Measurements from ENCODE around the gene SCN4B. TPM values are rescaled to one million over a fixed set of nuclear protein-coding genes. Genes with fewer than 3 reads are reported as not detected.

The SCN4B gene
- total and polyA plus RNA-seq, 4 donors = 0.05 to 0.67 (median 0.42) TPM; not detected in 1

GRCh38 chr11:118170231-118170630, 17.6 kb upstream of the SCN4B start:
- H3K4me3 ChIP-seq (ENCODE audit: low read depth in 1 of 3, low read length in 3 of 3) = no peak overlapping the region
- H3K27me3 ChIP-seq (ENCODE audit: control insufficient read depth in 4 of 4, insufficient read depth in 4 of 4, low read length in 3 of 4) = no peaks in the 10 kb centered on the region
- H3K9ac ChIP-seq (ENCODE audit: low read depth in 1 of 2, low read length in 2 of 2) = no peak overlapping the region
- H3K27ac ChIP-seq (ENCODE audit: low read depth in 1 of 2, low read length in 2 of 2) = no peak overlapping the region
- 82% methylated on average over 9 of the region's 9 CpGs for WGBS
- H3K9me3 ChIP-seq (ENCODE audit: control insufficient read depth in 4 of 4, low read length in 3 of 4) = no peaks in the 10 kb centered on the region
- TF ChIP-seq SP1 (IDR thresholded peaks at IDR 0.05) (no peak), NR2F2 (IDR thresholded peaks at IDR 0.05) (no peak), ZBTB33 (IDR thresholded peaks at IDR 0.05) (no peak), GABPA (IDR thresholded peaks at IDR 0.05 in 1 of 2, conservative IDR thresholded peaks at IDR 0.05 in 1 of 2) (no peak), RXRA (IDR thresholded peaks at IDR 0.05) (no peak), FOXA2 (IDR thresholded peaks at IDR 0.05) (no peak), FOXA1 (IDR thresholded peaks at IDR 0.05) (no peak), EGR1 (IDR thresholded peaks at IDR 0.05; ENCODE audit: low read depth in 2 of 2) (no peak), TAF1 (conservative IDR thresholded peaks at IDR 0.05) (no peak), RAD21 (IDR thresholded peaks at IDR 0.05) (no peak), HNF4G (IDR thresholded peaks at IDR 0.05) (no peak), JUND (IDR thresholded peaks at IDR 0.05) (no peak), HNF4A (conservative IDR thresholded peaks at IDR 0.05) (no peak)
- TF ChIP-seq, protein P1, sequence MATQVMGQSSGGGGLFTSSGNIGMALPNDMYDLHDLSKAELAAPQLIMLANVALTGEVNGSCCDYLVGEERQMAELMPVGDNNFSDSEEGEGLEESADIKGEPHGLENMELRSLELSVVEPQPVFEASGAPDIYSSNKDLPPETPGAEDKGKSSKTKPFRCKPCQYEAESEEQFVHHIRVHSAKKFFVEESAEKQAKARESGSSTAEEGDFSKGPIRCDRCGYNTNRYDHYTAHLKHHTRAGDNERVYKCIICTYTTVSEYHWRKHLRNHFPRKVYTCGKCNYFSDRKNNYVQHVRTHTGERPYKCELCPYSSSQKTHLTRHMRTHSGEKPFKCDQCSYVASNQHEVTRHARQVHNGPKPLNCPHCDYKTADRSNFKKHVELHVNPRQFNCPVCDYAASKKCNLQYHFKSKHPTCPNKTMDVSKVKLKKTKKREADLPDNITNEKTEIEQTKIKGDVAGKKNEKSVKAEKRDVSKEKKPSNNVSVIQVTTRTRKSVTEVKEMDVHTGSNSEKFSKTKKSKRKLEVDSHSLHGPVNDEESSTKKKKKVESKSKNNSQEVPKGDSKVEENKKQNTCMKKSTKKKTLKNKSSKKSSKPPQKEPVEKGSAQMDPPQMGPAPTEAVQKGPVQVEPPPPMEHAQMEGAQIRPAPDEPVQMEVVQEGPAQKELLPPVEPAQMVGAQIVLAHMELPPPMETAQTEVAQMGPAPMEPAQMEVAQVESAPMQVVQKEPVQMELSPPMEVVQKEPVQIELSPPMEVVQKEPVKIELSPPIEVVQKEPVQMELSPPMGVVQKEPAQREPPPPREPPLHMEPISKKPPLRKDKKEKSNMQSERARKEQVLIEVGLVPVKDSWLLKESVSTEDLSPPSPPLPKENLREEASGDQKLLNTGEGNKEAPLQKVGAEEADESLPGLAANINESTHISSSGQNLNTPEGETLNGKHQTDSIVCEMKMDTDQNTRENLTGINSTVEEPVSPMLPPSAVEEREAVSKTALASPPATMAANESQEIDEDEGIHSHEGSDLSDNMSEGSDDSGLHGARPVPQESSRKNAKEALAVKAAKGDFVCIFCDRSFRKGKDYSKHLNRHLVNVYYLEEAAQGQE (IDR thresholded peaks at IDR 0.05) = no peak
- TF ChIP-seq, protein P2, sequence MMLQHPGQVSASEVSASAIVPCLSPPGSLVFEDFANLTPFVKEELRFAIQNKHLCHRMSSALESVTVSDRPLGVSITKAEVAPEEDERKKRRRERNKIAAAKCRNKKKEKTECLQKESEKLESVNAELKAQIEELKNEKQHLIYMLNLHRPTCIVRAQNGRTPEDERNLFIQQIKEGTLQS (IDR thresholded peaks at IDR 0.05) = no peak
- H3K36me3 ChIP-seq (ENCODE audit: control insufficient read depth in 4 of 4, insufficient read depth in 3 of 4, low read depth in 1 of 4, low read length in 3 of 4) = no peaks in the 10 kb centered on the region
- DNase-seq (ENCODE audit: low spot score) = no peak
- peaks cover 0 to 9% (median 3%) of the 10 kb centered on the region in 4 donors for H3K4me1 ChIP-seq (ENCODE audit: control insufficient read depth in 4 of 4, insufficient read depth in 4 of 4, low read length in 3 of 4)

DNA sequence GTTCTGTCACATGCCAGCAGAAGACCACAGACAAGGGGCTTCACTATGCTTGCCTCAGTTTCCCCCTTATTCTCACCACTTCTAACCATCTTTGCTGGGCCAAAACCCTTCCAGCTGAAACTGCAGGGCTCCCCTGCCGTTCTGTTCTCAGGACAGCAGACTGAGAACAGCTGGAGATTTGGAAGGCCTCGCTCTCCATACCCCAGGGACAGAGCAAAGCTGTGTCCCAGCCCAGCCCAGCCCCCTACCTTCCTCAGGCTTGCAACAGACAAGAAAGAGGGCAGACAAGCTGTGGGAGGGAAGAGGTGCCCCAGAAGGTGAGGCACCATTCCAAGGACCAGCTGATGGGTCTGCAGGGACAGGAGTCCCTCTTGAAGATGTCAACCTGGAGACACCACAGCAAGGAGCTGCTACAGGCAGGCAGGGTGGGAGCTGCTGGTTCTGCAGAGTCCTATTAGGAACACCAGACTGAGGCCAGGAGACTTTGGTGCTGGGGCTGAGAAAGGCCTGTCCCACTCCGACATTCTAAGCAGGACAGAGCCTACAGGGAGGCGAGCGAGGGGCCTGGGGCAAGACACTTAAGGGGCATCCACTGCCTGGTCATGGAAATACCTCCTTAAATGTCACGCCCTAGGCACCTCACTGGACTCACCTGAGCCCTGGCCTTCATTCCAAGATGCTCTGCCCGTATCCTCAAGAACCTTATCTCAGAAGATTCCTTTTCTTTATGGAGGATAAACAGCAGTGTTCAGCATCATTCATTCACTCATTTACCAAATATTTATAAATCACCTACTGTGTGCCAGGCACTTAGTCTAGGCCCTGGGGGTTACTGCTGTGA, 16.9 kb upstream of the SCN4B start:
- WGBS = 81% methylated on average over 7 of the region's 7 CpGs
- DNase-seq (ENCODE audit: low spot score) = no peak
- Histone ChIP-seq H3K4me1 (ENCODE audit: control insufficient read depth in 4 of 4, insufficient read depth in 4 of 4, low read length in 3 of 4) (peaks cover 0 to 3% (median under 1%) of the 10 kb centered on the region in 4 donors), H3K9me3 (ENCODE audit: control insufficient read depth in 4 of 4, low read length in 3 of 4) (no peaks in the 10 kb centered on the region), H3K27ac (ENCODE audit: low read depth in 1 of 2, low read length in 2 of 2) (no peak overlapping the region), H3K4me3 (ENCODE audit: low read depth in 1 of 3, low read length in 3 of 3) (no peak overlapping the region), H3K9ac (ENCODE audit: low read depth in 1 of 2, low read length in 2 of 2) (no peak overlapping the region), H3K27me3 (ENCODE audit: control insufficient read depth in 4 of 4, insufficient read depth in 4 of 4, low read length in 3 of 4) (no peaks in the 10 kb centered on the region), H3K36me3 (ENCODE audit: control insufficient read depth in 4 of 4, insufficient read depth in 3 of 4, low read depth in 1 of 4, low read length in 3 of 4) (no peaks in the 10 kb centered on the region)
- TF ChIP-seq, protein P2 (IDR thresholded peaks at IDR 0.05) = no peak
- TF ChIP-seq, protein P1 (IDR thresholded peaks at IDR 0.05) = no peak
- TF ChIP-seq YY1 (IDR thresholded peaks at IDR 0.05) (no peak), FOXA2 (IDR thresholded peaks at IDR 0.05) (no peak), GABPA (IDR thresholded peaks at IDR 0.05 in 1 of 2, conservative IDR thresholded peaks at IDR 0.05 in 1 of 2) (no peak), FOXA1 (IDR thresholded peaks at IDR 0.05) (no peak), MAX (IDR thresholded peaks at IDR 0.05) (no peak), RXRA (IDR thresholded peaks at IDR 0.05) (no peak), TAF1 (conservative IDR thresholded peaks at IDR 0.05) (no peak), HNF4G (IDR thresholded peaks at IDR 0.05) (no peak), SP1 (IDR thresholded peaks at IDR 0.05) (no peak)
- TF ChIP-seq, protein P3, sequence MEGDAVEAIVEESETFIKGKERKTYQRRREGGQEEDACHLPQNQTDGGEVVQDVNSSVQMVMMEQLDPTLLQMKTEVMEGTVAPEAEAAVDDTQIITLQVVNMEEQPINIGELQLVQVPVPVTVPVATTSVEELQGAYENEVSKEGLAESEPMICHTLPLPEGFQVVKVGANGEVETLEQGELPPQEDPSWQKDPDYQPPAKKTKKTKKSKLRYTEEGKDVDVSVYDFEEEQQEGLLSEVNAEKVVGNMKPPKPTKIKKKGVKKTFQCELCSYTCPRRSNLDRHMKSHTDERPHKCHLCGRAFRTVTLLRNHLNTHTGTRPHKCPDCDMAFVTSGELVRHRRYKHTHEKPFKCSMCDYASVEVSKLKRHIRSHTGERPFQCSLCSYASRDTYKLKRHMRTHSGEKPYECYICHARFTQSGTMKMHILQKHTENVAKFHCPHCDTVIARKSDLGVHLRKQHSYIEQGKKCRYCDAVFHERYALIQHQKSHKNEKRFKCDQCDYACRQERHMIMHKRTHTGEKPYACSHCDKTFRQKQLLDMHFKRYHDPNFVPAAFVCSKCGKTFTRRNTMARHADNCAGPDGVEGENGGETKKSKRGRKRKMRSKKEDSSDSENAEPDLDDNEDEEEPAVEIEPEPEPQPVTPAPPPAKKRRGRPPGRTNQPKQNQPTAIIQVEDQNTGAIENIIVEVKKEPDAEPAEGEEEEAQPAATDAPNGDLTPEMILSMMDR (IDR thresholded peaks at IDR 0.05; ENCODE audit: low read depth, low read length, missing input control) = no peak
